Stimulated activated naive B cell treated with anti-CD40 and anti-IgM and Interleukin-4, amounts not matched to agents 10 μg/mL and 1 μg/mL and 100 μg/mL, for 72 hours (primary cell): ENCODE measurements around the gene PELI2.

Experiments
- ATAC-seq, 2 donors: fragments of 150-1000 bp; cut with Tn5 transposase; replicated peaks; 2 replicates each; pipeline ENCODE4 v1.10.0; 2021; ENCODE audit warnings: moderate library complexity in 1 of 2
- DNase-seq: peaks from one replicate; pipeline ENCODE4 v3.0.0; 2021
- H3K27ac Mint-ChIP-seq: one replicate; pipeline ENCODE4 v1.8.0; 2022; ENCODE audit warnings: mild to moderate bottlenecking, mixed read lengths
- H3K27me3 Mint-ChIP-seq, 2 donors: one replicate each; pipeline ENCODE4 v1.8.0; 2022; ENCODE audit warnings: mixed read lengths in 2 of 2
- H3K36me3 Mint-ChIP-seq, 2 donors: one replicate each; pipeline ENCODE4 v1.8.0; 2022; ENCODE audit warnings: mixed read lengths in 2 of 2, mild to moderate bottlenecking in 1 of 2
- H3K4me1 Mint-ChIP-seq, 2 donors: one replicate each; pipeline ENCODE4 v1.8.0; 2022; ENCODE audit warnings: mixed read lengths in 2 of 2, mild to moderate bottlenecking in 1 of 2
- H3K4me3 Mint-ChIP-seq, 2 donors: one replicate each; pipeline ENCODE4 v1.8.0; 2022; ENCODE audit warnings: mild to moderate bottlenecking in 2 of 2, mixed read lengths in 2 of 2, moderate library complexity in 1 of 2
- H3K9me3 Mint-ChIP-seq, 2 donors: one replicate each; pipeline ENCODE4 v1.8.0; 2022; ENCODE audit warnings: mixed read lengths in 2 of 2, mild to moderate bottlenecking in 1 of 2

The PELI2 gene

DNA sequence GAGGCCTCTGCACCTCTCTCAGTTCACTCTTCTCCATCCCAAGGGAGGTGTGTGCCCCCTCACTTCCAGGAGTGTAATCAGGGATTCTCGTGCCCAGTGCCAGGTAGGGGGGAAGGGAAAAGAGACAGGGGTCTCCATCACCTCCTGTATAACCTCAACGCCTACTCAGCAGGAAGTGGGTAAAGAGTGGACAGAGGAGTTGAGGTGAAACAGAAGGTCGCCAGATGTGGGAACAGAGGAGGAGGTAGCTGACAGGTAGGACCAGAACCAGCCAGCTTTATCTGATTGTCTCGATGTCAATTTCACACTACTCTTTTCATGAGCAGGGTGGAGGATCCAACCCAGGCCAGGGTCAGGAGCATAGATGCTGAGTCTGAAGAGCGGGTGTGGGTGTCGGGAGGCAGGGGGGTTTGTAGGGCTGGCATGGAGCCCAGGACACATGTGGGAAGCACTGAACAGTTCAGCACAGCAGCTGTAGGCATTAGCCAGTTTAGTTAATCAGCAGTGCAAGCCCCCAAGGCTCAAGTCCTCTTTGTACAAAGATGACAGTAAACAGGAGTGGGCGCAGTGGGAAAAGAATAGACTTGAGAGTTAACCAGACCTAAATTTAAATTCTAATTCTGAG is 213.5 kb downstream of the PELI2 start:
- Mint-ChIP-seq H3K27ac (no peak overlapping the region), H3K36me3 (peaks cover 0 to 5% of the 10 kb centered on the region in 2 donors), H3K27me3 (no peaks in the 10 kb centered on the region), H3K4me1 (peaks cover 0 to 2% of the 10 kb centered on the region in 2 donors), H3K4me3 (no peak overlapping the region), H3K9me3 (no peaks in the 10 kb centered on the region)
- DNase-seq (no peak), ATAC-seq (no peak)

DNA sequence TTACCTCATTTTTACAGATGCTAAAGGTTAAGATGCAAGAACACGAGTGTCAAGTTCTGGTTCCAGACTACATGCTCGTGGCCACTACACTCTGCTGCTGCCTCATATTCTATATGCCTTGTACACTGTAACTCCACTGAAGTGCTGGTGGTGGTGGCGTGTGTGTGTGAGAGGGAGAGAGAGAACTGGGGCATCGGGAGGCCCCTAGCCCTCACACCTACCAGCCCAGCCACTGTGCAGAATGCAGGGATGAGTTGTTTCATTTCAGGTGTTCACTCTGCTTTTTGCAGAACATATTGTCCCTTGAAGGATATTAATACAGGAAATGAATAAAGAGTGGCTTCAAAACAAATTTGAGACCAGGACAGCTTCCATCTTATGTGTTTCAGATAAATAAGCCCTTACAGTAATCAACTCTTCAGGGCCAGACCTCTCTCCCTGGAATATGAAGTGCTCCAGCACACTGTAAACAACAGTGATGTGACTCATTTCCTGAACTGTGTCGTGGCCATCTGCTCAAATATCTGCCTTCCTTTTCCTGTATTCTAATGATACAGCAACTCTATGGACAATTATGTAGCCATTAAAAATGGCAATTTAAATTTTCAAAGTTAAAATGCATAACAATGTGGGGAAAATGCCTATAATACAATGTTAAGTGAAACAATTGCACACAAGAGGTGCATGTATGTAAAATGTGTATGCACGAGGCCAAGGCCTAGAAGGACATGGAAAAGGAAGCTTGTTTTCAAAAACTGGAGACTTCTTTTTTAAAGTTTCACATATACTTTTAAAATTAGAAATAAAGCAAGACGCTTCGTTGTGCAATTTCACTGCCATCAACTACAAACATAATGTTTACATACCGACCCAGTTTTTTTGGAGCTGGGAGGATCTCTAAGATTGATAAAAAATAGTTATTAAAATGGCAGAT is 215.4 kb downstream of the PELI2 start:
- Mint-ChIP-seq H3K27me3 (no peaks in the 10 kb centered on the region), H3K4me1 (peaks cover 0 to 2% of the 10 kb centered on the region in 2 donors), H3K27ac (no peak overlapping the region), H3K36me3 (peaks cover 0 to 3% of the 10 kb centered on the region in 2 donors), H3K9me3 (no peaks in the 10 kb centered on the region), H3K4me3 (no peak overlapping the region)
- DNase-seq (no peak), ATAC-seq (no peak)

DNA sequence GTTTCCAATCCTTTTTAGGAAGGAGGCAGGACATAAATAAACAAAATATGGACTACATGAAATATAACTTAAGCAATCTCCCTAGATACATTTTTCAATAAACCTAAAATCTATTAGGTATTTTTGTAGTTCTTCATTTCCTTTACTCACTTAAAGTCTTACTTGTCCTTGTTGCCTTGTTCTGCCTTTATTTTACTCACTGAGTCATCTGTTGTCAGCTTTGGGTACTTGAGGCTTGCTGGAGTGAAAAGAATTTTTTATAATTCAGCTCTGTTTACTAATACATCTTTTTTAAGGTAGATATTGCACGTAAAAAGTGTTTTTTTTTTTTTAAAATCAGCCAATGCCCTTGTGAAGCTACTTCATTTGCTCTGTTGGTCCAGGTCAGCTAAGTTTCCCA is 216.2 kb downstream of the PELI2 start:
- Mint-ChIP-seq H3K36me3 (peaks cover 0 to 3% of the 10 kb centered on the region in 2 donors), H3K4me1 (peaks cover 2% of the 10 kb centered on the region in 2 donors), H3K27me3 (no peaks in the 10 kb centered on the region), H3K4me3 (no peak overlapping the region), H3K27ac (no peak overlapping the region), H3K9me3 (no peaks in the 10 kb centered on the region)
- no peak for ATAC-seq
- DNase-seq, result no peak

DNA sequence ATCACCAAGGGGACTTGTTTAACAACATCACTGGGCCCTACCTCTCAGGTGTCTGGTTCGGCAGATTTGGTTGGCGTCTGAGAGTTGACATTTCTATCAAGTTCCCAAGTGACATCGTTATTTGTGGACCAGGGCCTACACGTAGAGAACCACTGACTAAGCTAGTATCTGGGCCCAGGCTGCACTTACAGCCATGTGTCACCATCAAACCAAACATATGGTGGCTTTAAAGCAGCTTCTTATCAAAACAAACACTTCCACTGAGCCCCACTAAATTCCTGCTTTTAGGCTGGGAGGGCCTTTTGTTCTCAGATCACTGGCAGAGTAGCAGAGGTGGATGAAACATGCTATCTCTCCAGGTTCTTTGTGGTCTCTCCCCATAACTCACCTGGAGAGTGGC is 220.5 kb downstream of the PELI2 start:
- Mint-ChIP-seq H3K36me3 (no peaks in the 10 kb centered on the region), H3K27me3 (no peaks in the 10 kb centered on the region), H3K4me1 (peaks cover 2 to 12% of the 10 kb centered on the region in 2 donors), H3K27ac (no peak overlapping the region), H3K9me3 (no peaks in the 10 kb centered on the region), H3K4me3 (no peak overlapping the region)
- ATAC-seq (no peak), DNase-seq (no peak)

DNA sequence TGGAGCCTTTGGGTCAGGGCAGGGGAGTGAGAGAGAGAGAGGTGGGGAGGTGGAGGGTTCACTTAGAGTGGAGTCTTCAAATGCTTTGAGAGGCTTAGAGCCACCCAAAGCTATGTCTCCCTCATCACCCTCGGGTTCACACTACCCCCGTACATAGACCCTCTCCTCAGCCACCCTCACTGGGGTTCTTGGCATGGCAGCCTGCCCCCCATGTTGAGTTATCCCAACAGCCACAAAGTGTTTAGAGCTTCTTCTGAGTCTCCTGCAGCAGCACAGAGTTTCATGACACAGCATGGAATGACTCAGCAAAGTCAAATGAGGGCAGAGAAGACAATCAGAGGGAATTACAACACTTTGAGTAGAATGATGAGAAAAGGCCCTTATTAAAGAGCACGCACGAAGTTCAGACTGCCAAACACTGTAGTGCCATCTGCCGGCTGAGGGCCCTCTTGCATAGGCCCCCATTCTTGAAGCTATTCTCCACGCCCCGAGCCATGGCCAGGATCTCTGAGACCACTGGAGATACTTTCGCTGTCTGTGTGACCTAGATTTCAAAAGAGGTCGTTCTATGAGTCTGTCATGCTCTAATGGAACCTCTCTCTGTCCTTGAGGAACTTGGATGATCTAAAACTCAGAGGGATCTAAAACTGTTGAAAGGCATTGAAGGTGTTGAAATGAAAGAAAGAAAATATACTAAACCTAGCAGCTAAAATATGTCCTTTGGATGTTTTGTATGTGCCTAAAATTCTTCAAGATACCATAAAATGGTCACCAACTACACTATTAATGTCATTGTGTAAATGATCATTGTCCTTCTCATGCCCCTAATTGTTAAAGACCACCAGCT is 221.9 kb downstream of the PELI2 start:
- H3K4me1 Mint-ChIP-seq, result peaks cover 5 to 18% of the 10 kb centered on the region in 2 donors
- no peaks in the 10 kb centered on the region for H3K36me3 Mint-ChIP-seq
- H3K9me3 Mint-ChIP-seq, result no peaks in the 10 kb centered on the region
- ATAC-seq, result peak; percentile 90
- H3K27ac Mint-ChIP-seq, result no peak overlapping the region
- no peak overlapping the region for H3K4me3 Mint-ChIP-seq
- peak; percentile 26 for DNase-seq
- no peaks in the 10 kb centered on the region for H3K27me3 Mint-ChIP-seq

DNA sequence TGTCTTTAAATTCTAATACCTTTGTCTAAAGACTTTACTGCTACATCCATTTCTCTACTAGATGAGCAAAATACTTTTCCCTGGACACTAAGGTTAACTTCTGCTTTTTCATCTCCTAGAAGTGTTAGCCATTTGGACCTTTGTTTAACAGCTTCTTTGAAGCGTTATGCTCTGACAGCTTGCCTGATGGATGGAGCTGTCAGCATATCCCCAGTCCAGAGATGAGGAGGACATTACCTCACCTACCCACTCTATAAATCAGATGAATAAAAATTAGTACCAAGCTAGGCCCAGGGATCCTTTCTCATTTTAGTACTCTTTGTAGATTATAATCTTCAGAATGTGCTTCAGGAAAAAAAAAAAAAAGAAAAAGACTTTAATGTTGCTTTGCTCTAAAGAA is 222.7 kb downstream of the PELI2 start:
- DNase-seq (no peak), ATAC-seq (no peak)
- Mint-ChIP-seq H3K4me3 (no peak overlapping the region), H3K9me3 (no peaks in the 10 kb centered on the region), H3K36me3 (no peaks in the 10 kb centered on the region), H3K27me3 (no peaks in the 10 kb centered on the region), H3K4me1 (peaks cover 7 to 20% of the 10 kb centered on the region in 2 donors), H3K27ac (no peak overlapping the region)

DNA sequence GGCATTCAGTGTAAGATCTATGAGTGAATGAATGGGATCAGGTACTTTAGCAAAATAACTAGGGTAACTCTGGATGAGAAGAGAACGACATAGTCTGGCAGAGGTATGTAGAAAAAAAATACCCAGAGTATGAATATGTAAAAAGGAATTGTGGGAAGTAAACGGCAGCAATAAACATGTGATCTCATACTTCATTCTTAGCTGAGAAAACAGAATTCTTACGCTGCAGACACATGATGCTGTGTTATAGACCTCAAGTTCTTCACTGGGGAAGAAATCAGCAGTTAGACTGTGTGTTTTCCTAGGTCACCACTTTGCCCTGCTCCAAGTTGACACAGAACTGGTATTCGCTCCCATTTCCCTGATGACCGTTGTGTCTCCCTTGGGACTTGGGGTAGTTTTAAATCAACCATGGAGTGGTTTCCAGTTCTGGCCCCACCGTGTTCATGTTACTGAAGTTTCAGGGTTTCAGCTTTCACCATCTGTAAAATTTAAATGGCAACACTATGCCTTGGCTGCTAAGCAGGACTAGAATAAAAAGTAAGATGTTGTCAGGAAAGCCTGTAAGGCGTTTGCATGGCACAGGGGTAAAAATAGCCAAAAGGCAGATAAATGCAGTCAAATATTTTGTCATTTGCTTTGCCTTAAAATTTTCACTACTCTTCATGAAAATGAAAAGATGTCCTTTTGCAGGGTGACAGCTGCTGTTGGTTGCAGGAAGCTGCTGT is 223.7 kb downstream of the PELI2 start:
- Mint-ChIP-seq H3K27me3 (no peaks in the 10 kb centered on the region), H3K27ac (no peak overlapping the region), H3K4me1 (peaks cover 7 to 20% of the 10 kb centered on the region in 2 donors), H3K4me3 (no peak overlapping the region), H3K36me3 (no peaks in the 10 kb centered on the region), H3K9me3 (no peaks in the 10 kb centered on the region)
- DNase-seq (no peak), ATAC-seq (no peak)

DNA sequence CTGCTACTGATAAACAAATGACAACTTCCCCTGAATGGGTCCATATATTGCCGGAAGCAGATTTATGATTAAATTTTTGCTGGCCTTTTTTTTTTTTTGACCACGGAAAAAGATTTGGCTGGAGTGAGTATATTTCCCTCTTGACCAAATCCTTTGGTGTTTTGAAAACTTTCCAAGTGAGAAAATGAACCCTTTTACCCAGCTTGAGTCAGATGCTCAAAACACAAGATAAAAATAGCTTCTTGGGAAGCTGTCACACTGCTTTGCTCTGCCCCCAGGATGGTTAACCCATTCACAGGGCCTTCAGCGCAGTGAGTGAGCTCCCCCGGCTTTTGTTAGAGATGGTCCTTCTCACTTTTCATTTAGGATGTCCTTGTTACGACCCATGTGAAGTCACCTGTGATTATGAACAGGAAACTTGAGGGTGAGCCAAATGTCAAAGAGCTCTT is 224.3 kb downstream of the PELI2 start:
- DNase-seq (no peak), ATAC-seq (peak; percentile 35 to 38)
- no peaks in the 10 kb centered on the region for H3K9me3 Mint-ChIP-seq
- H3K36me3 Mint-ChIP-seq, result no peaks in the 10 kb centered on the region
- H3K4me3 Mint-ChIP-seq, result no peak overlapping the region
- peaks cover 7 to 20% of the 10 kb centered on the region in 2 donors for H3K4me1 Mint-ChIP-seq
- H3K27ac Mint-ChIP-seq, result no peak overlapping the region
- H3K27me3 Mint-ChIP-seq, result no peaks in the 10 kb centered on the region

DNA sequence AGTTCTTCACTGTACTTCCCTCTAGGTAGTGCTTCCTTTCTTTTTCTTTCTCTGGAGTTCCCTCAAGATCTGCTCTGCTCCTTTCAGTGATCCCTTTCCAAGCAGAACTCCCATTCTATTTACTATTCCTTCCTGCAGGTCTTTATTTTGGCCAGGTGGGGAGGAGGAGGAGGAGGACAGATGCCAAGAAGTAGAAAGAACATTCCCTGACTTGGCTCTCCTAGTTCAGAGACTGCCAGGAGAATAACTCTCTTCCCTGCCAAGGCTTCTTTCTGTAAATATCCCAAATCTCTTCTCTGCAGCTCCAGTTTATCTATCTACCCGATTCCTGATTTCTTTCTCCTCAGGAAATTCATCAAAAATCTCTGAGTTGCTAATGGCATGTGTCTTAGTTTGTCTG is 231.7 kb downstream of the PELI2 start:
- H3K4me3 Mint-ChIP-seq, result no peak overlapping the region
- H3K9me3 Mint-ChIP-seq, result peaks cover 1 to 5% of the 10 kb centered on the region in 2 donors
- no peaks in the 10 kb centered on the region for H3K27me3 Mint-ChIP-seq
- no peak overlapping the region for H3K27ac Mint-ChIP-seq
- H3K36me3 Mint-ChIP-seq, result peaks cover 0 to 7% of the 10 kb centered on the region in 2 donors
- ATAC-seq (no peak), DNase-seq (no peak)
- peaks cover 3 to 4% of the 10 kb centered on the region in 2 donors for H3K4me1 Mint-ChIP-seq
